Measurements from ENCODE around the gene LEMD3. TPM values are rescaled to one million over a fixed set of nuclear protein-coding genes. Genes with fewer than 3 reads are reported as not detected.
A peak's percentile ranks its signal among the peaks of the same experiment; 100 is the strongest.

LEMD3 gene
- 10 to 100 TPM; 20.2 to 27.3 TPM for total RNA-seq

DNA sequence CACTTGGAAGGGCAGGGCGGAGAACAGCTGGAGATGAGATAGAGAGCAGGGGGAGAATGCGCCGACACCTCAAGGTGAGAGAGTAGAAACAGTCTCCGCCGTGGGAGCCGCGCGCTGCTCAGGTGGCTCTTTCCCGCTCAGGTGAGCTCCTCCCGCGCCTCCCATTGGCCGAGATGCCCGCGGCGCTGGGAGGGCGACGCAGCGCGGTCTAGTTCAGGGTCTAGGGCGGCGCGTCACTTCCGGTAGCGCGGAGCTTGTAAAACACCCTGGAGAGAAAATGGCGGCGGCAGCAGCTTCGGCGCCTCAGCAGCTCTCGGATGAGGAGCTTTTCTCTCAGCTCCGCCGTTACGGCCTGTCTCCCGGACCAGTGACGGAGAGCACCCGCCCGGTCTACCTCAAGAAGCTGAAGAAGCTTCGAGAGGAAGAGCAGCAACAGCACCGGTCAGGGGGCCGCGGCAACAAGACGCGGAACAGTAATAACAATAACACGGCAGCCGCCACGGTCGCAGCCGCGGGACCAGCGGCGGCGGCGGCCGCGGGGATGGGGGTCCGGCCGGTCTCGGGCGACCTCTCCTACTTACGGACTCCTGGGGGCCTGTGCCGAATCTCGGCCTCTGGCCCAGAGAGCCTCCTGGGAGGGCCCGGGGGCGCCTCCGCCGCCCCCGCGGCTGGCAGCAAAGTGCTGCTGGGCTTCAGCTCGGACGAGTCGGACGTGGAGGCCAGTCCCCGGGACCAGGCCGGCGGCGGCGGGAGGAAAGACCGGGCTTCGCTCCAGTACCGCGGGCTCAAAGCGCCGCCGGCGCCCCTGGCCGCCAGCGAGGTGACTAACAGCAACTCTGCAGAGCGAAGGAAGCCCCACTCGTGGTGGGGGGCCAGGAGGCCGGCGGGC lies at the start of gene LEMD3:
Gene LEMD3 (plus strand): TSS at position 264 of the 889 bp plus-strand sequence. CDS start 14 bp downstream, at position 278.
- H3K27ac Mint-ChIP-seq, result peak within 1 kb of the TSS; percentile 92
- peak; percentile 93 for DNase-seq
- peak; percentile 94 to 96 for ATAC-seq (replicated peaks in 1 of 2)
- peak within 1 kb of the TSS; percentile 91 to 93 for H3K4me3 Mint-ChIP-seq
- no peaks in the 10 kb centered on the region for H3K9me3 Mint-ChIP-seq
- peaks cover 28% of the 10 kb centered on the region for H3K4me1 Mint-ChIP-seq (ENCODE audit: low read depth)
- H3K36me3 Mint-ChIP-seq (ENCODE audit: insufficient read depth in 2 of 2), result peaks cover 0 to 11% of the 10 kb centered on the region in 2 donors
- no peaks in the 10 kb centered on the region for H3K27me3 Mint-ChIP-seq (ENCODE audit: low read depth)

DNA sequence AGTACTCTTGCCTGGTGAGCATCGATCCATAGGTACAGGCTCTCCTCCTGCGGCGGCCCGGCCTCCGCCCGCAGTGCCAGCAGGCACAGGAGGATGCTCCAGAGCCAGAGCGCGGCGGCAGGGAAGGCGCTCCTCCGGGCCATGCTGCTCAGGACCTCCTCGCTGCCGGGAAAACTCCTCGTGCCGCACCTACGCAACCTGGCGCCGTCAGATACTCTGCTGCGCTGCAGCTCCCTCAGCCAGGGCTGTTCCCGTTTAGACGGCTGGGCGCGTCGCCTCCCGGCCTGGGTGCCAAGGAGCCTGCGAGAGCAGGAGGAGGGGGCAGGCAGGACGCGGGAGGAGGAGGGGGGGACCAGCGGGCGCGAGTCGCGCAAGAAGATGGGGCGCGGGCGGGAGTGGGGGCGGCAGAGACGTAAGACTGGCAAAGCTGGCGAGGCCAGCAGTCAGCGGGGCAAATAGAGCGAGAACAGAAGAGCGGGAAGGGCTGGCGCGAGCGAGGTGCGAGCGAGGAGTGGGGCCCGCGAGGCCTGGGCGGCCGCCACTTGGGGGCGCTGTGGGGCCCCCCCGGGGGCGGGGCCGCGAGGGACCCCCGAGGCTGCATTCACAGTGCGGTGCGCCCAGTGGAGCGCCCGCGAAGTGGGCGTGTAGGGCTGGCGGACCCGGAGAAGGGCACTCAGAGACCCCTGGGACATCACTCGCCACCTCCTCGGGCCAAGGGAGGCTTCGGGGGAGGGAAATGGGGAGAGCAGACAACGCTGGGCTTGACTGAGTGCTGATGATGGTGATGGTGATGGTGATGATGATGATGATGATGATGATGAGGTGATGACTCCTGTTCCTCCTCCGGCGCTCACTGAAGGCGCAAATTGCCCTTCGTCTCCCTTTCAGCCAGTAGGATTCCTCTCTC lies 48.1 kb upstream of the LEMD3 start, which contains the start of gene WIF1:
Gene WIF1 (minus strand): TSS at position 257 of the 907 bp plus-strand sequence. CDS start 114 bp downstream, at position 143.
- Mint-ChIP-seq H3K27ac (no peak within 1 kb of the TSS), H3K27me3 (ENCODE audit: low read depth) (peaks cover 42% of the 10 kb centered on the region), H3K36me3 (ENCODE audit: insufficient read depth in 2 of 2) (no peaks in the 10 kb centered on the region), H3K4me3 (peak within 1 kb of the TSS; percentile 71 to 72), H3K9me3 (no peaks in the 10 kb centered on the region), H3K4me1 (ENCODE audit: low read depth) (peaks cover 6% of the 10 kb centered on the region)
- ATAC-seq (replicated peaks in 1 of 2), result peak; percentile 87 to 89
- DNase-seq, result peak; percentile 35 to 51

DNA sequence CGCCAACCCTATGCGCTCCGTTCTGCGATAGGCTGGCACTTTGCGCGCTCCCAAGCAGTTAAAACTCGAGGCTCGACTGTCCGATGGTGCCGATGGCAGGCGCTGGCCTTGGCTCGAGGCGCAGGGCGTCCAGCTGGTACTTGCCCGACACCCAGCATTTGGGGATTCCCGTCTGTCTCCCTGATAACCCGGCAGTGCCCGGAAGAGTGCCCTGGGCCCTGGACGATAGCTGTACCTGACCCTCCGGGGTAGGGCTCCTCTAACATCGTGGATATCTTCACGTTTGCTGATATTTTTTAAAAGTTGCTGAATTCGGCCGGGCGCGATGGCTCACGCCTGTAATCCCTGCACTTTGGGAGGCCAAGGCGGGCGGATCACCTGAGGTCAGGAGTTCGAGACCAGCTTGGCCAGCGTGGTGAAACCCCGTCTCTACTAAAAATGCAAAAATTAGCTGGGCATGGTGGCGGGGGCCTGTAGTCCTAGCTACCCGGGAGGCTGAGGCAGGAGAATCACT lies 47.4 kb upstream of the LEMD3 start:
- peaks cover 39% of the 10 kb centered on the region for H3K27me3 Mint-ChIP-seq (ENCODE audit: low read depth)
- H3K4me3 Mint-ChIP-seq, result peak overlapping the region; percentile 60 to 72
- no peak for ATAC-seq (replicated peaks in 1 of 2)
- no peak for DNase-seq
- H3K9me3 Mint-ChIP-seq, result no peaks in the 10 kb centered on the region
- H3K4me1 Mint-ChIP-seq (ENCODE audit: low read depth), result peaks cover 6% of the 10 kb centered on the region
- no peaks in the 10 kb centered on the region for H3K36me3 Mint-ChIP-seq (ENCODE audit: insufficient read depth in 2 of 2)
- H3K27ac Mint-ChIP-seq, result no peak overlapping the region

DNA sequence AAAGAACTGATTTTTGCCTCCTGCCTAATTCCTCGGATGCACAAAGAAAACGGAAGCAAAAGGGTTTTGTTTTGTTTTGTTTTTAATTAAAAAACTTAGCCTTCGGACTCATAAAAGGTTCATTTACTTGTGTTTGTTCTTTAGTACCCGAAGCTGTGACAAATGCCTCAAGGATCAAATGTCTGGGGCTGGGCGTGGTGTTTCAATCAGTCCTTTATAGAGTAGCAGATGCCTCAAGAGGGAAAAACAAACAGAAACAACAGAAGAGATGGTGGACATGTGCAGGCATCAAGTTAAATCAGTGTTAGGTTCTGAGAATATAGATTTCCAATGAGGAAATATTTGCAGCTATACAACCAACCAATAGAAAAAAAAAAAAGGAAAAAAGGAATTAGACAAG lies 46.7 kb upstream of the LEMD3 start:
- Mint-ChIP-seq H3K36me3 (ENCODE audit: insufficient read depth in 2 of 2) (no peaks in the 10 kb centered on the region), H3K4me1 (ENCODE audit: low read depth) (peaks cover 6% of the 10 kb centered on the region), H3K27ac (no peak overlapping the region), H3K9me3 (no peaks in the 10 kb centered on the region), H3K4me3 (no peak overlapping the region), H3K27me3 (ENCODE audit: low read depth) (peaks cover 32% of the 10 kb centered on the region)
- ATAC-seq (replicated peaks in 1 of 2) (no peak), DNase-seq (no peak)

DNA sequence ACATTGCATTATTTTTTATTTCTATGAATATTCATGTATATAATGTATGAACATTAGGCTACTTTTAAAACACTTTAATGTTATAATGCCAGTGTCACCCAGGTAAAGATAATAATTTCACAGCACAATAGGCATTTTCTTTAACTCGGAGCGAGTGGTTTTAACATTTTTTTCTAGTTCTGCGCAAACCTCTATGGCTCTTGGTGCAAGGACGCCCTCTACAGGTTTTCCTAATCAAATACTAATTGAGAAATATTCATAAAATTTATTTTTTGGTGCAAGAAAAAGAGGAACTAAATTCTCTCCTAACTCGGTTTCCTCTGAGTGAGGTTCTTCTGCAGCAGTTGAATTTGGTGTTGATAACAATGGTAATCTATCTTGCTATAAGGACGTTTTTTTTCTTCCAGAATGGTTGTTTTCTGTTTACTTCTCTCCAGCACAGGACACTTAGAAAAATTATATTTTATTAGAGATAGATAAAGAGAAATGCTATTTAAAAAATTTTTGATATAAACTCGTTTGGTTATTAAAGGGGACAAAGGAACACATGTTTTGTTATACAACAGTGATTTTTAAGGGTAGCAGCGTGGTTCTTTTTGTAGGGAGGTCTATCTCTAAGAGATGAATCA lies 45.8 kb upstream of the LEMD3 start:
- ATAC-seq (replicated peaks in 1 of 2) (no peak), DNase-seq (peak; percentile 12 to 26)
- H3K4me3 Mint-ChIP-seq, result no peak overlapping the region
- H3K27me3 Mint-ChIP-seq (ENCODE audit: low read depth), result peaks cover 29% of the 10 kb centered on the region
- H3K36me3 Mint-ChIP-seq (ENCODE audit: insufficient read depth in 2 of 2), result no peaks in the 10 kb centered on the region
- H3K27ac Mint-ChIP-seq, result no peak overlapping the region
- H3K9me3 Mint-ChIP-seq, result no peaks in the 10 kb centered on the region
- H3K4me1 Mint-ChIP-seq (ENCODE audit: low read depth), result peaks cover 6% of the 10 kb centered on the region

DNA sequence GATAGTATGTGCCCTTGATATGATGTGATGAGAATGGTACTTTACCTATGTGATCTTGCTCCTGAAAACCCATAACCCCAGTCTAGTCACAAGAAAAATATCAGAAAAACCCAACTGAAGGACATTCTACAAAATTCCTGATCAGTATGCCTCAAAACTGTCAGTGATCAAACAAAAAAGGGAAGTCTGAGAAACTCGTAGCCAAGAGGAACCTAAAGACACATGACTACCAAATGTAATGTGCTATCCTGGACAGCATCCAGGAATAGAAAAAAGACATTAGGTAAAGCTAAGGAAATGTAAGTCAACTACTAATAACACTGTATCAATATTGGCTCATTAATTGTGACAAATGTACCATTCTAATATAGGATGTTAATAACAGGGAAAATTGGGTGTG lies 44.1 kb upstream of the LEMD3 start:
- no peak overlapping the region for H3K27ac Mint-ChIP-seq
- no peaks in the 10 kb centered on the region for H3K36me3 Mint-ChIP-seq (ENCODE audit: insufficient read depth in 2 of 2)
- ATAC-seq (replicated peaks in 1 of 2) (no peak), DNase-seq (no peak)
- H3K27me3 Mint-ChIP-seq (ENCODE audit: low read depth), result peaks cover 15% of the 10 kb centered on the region
- no peak overlapping the region for H3K4me3 Mint-ChIP-seq
- H3K4me1 Mint-ChIP-seq (ENCODE audit: low read depth), result peaks cover 6% of the 10 kb centered on the region
- no peaks in the 10 kb centered on the region for H3K9me3 Mint-ChIP-seq

DNA sequence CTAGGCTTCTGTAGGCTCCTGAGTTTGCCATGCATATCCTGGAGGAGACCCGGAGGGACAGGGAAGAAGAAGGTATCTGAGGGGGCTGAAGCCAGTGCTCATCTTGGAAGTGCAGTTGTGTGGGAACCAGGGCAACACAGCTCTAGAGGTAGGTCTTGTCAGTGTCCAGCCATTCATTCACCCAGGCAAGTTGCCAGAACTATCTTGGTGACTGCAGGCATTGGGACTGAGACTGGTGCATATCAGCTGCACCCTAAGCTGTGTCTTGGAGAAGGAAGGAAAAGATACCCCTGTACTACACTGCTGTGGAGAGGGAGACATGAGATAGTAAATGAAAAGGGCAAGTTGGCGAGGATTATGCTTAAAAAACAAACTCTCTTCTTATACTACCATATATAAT lies 43.4 kb upstream of the LEMD3 start:
- Mint-ChIP-seq H3K36me3 (ENCODE audit: insufficient read depth in 2 of 2) (no peaks in the 10 kb centered on the region), H3K9me3 (no peaks in the 10 kb centered on the region), H3K27me3 (ENCODE audit: low read depth) (peaks cover 8% of the 10 kb centered on the region), H3K4me3 (no peak overlapping the region), H3K27ac (no peak overlapping the region), H3K4me1 (ENCODE audit: low read depth) (peaks cover 6% of the 10 kb centered on the region)
- DNase-seq (no peak), ATAC-seq (replicated peaks in 1 of 2) (no peak)

DNA sequence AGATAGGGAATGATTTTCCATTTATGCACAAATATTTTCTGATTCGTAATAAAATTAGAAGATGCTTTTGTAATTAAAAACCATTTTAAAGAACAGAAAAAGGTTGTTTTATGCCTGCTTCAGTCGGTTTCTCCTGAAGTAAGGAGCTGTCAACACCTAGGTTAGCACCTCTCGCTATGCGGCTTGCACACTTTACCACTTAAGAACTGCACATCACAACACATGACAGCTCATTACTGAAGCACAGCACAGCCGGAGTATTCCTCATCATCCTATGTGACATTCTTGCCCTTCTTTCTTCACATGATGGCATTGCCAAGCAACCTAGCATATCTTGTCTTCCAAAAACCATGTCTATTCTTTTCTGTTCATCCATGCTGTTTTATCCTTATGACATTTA lies 42.9 kb upstream of the LEMD3 start:
- no peaks in the 10 kb centered on the region for H3K9me3 Mint-ChIP-seq
- ATAC-seq (replicated peaks in 1 of 2), result no peak

DNA sequence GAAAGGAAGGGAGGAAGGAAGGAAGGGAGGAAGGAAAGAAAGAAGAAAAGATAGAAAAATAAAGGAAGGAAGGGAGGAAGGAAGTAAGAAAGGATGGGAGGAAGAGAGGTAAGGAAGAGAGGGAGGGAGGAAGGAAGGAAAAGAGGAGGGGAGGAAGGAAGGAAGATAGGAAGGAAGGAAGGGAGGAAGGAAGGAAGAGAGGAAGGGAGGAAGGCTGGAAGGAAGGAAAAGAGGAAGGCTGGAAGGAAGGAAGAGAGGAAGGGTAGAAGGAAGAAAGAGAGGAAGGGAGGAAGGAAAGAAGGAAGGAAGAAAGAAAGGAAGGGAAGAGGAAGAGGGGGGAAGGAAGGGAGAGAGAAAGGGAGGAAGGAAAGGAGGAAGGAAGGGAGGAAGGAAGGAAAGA lies 35.5 kb upstream of the LEMD3 start:
- no peak for ATAC-seq (replicated peaks in 1 of 2)
- Mint-ChIP-seq H3K27ac (no peak overlapping the region), H3K9me3 (peaks cover 5 to 10% of the 10 kb centered on the region in 2 donors), H3K4me1 (ENCODE audit: low read depth) (no peaks in the 10 kb centered on the region), H3K4me3 (no peak overlapping the region), H3K36me3 (ENCODE audit: insufficient read depth in 2 of 2) (peaks cover 0 to 4% of the 10 kb centered on the region in 2 donors), H3K27me3 (ENCODE audit: low read depth) (peaks cover 18% of the 10 kb centered on the region)
- DNase-seq, result no peak

More for the DNA sequence above, 42.9 kb upstream of the LEMD3 start:
- Mint-ChIP-seq H3K4me3 (no peak overlapping the region), H3K4me1 (ENCODE audit: low read depth) (peaks cover 6% of the 10 kb centered on the region), H3K27ac (no peak overlapping the region), H3K36me3 (ENCODE audit: insufficient read depth in 2 of 2) (no peaks in the 10 kb centered on the region), H3K27me3 (ENCODE audit: low read depth) (peaks cover 11% of the 10 kb centered on the region)
- DNase-seq, result no peak

DNA sequence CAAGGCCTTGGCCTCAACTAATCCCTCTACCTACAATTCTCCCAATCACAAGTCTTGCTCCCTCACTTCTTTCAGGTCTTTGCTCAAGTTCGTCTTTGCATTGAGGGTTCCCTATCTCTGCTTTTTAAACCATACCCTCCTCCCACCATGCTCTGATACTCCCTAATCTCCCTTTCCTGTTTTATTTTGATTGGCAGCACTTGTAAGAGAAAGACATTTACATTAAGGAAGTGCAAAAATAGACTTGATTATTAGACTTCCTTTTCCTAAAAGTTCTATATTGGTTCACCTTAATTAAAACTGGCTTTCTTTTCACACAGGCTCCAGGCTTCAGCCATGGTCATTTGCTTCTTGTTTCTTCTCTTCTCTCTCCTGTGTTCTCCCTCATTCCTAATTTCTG lies 30.0 kb upstream of the LEMD3 start:
- ATAC-seq (replicated peaks in 1 of 2), result no peak
- peaks cover 5 to 6% of the 10 kb centered on the region in 2 donors for H3K9me3 Mint-ChIP-seq
- H3K27ac Mint-ChIP-seq, result no peak overlapping the region
- DNase-seq, result no peak
- peaks cover 25% of the 10 kb centered on the region for H3K27me3 Mint-ChIP-seq (ENCODE audit: low read depth)
- H3K36me3 Mint-ChIP-seq (ENCODE audit: insufficient read depth in 2 of 2), result peaks cover 0 to 4% of the 10 kb centered on the region in 2 donors
- no peak overlapping the region for H3K4me3 Mint-ChIP-seq
- H3K4me1 Mint-ChIP-seq (ENCODE audit: low read depth), result no peaks in the 10 kb centered on the region

DNA sequence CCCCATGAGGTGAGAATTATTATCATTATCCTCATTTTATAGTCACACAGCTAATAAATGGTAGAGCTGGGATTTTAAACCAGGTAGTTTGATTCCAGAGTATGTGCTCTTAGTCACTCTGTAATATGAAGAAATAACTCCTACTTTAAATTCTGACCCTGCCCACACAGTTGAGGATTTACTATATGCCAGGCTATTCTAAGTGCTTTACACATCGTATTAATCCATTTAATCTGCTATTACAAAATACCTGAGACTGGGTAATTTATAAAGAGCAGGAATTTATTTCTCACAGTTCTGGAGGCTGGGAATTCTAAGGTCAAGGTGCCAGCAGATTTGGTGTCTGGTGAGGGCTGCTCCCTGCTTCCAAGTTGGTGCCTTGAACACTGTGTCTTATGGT lies 28.6 kb upstream of the LEMD3 start:
- Mint-ChIP-seq H3K4me3 (no peak overlapping the region), H3K9me3 (peaks cover 5% of the 10 kb centered on the region in 2 donors), H3K4me1 (ENCODE audit: low read depth) (no peaks in the 10 kb centered on the region), H3K27me3 (ENCODE audit: low read depth) (peaks cover 25% of the 10 kb centered on the region), H3K36me3 (ENCODE audit: insufficient read depth in 2 of 2) (peaks cover 0 to 3% of the 10 kb centered on the region in 2 donors), H3K27ac (no peak overlapping the region)
- ATAC-seq (replicated peaks in 1 of 2), result no peak
- no peak for DNase-seq

DNA sequence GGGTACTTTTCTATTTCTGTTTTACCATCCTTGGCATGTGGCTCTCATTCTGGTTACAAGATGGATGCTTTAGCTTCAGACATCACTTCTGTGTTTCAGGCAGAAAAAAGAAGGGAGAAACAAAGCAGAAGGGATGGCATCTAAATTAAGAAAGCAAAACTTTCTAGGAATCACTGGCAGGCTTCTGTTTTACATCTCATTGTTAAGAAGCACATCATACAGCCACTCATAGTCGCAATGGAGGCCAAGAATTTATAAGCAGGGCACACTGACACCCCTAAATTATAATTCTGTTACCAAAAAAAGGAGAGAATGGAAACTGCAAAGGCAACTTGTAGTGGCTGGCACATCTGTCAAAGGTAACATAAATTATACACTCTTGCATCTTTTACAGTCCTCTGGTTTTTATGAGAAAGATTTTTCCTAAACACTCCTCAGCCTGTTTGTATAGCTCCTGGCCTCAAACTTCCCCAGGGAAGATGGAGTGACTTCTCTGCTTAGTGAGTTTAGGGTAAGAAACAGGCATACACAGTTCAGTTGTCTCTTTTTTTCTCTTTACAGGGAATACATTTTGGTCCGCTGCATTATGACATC lies 22.0 kb upstream of the LEMD3 start:
- peaks cover 7% of the 10 kb centered on the region for H3K4me1 Mint-ChIP-seq (ENCODE audit: low read depth)
- no peaks in the 10 kb centered on the region for H3K36me3 Mint-ChIP-seq (ENCODE audit: insufficient read depth in 2 of 2)
- H3K4me3 Mint-ChIP-seq, result no peak overlapping the region
- ATAC-seq (replicated peaks in 1 of 2), result no peak
- H3K9me3 Mint-ChIP-seq, result no peaks in the 10 kb centered on the region
- DNase-seq, result no peak
- no peak overlapping the region for H3K27ac Mint-ChIP-seq
- H3K27me3 Mint-ChIP-seq (ENCODE audit: low read depth), result peaks cover 34% of the 10 kb centered on the region

Data from activated T-cell treated with anti-CD3 and anti-CD28 coated beads, Interleukin-2, amount 50 U/mL, for 72 hours (primary cell).